Left ventricle myocardium inferior (tissue), 1 donor: ENCODE measurements around the gene CEP350. TPM values are rescaled to one million over a fixed set of nuclear protein-coding genes. Genes with fewer than 3 reads are reported as not detected.

Experiments used
- DNase-seq: peaks from one replicate; pipeline ENCODE4 v3.0.0-alpha.2; 2020
- H3K27ac ChIP-seq: fragments of 200-600 bp; replicated peaks from 2 replicates; pipeline ENCODE4 v1.8.0; 2021
- H3K27me3 ChIP-seq: fragments of 200-600 bp; 2 replicates; pipeline ENCODE4 v1.8.0; 2021; ENCODE audit warnings: low read depth
- H3K36me3 ChIP-seq: fragments of 200-600 bp; 2 replicates; pipeline ENCODE4 v1.8.0; 2021
- H3K4me1 ChIP-seq: fragments of 200-600 bp; 2 replicates; pipeline ENCODE4 v1.8.0; 2021
- H3K4me3 ChIP-seq: fragments of 200-600 bp; 2 replicates; pipeline ENCODE4 v1.8.0; 2021; ENCODE audit warnings: mild to moderate bottlenecking, moderate library complexity
- H3K9me3 ChIP-seq: fragments of 200-600 bp; replicated peaks from 2 replicates; pipeline ENCODE4 v1.8.0; 2021
- intact Hi-C: fragments of 100-400 bp; cut with micrococcal nuclease; formaldehyde crosslinking; loops from one replicate; pipeline ENCODE4 v1.11.0; 2022
- total RNA-seq: library from RNA; stranded (reverse); fragmentation: NEBNext Ultra II Directional; extraction: Animal tissue kit (Norgen Biotek cat#: 25700); gene quantifications from one replicate; pipeline ENCODE4 v1.2.1, GENCODE V29; 2021
- TF ChIP-seq, protein P1 (sequence below): fragments of 200-600 bp; IDR thresholded peaks from 2 replicates; pipeline ENCODE4 v1.8.0; 2021; ENCODE audit warnings: antibody characterized with exemption, mild to moderate bottlenecking, borderline replicate concordance
- donor health status: DM: no; HTN: yes; CAD: no; lungs with severe emphysema.

The CEP350 gene
- total RNA-seq, 1 donor from 2014 or later, result 34.7 TPM

GRCh38 chr1:180026556-180026955, 71.9 kb downstream of the CEP350 start:
- TF ChIP-seq, protein P1, sequence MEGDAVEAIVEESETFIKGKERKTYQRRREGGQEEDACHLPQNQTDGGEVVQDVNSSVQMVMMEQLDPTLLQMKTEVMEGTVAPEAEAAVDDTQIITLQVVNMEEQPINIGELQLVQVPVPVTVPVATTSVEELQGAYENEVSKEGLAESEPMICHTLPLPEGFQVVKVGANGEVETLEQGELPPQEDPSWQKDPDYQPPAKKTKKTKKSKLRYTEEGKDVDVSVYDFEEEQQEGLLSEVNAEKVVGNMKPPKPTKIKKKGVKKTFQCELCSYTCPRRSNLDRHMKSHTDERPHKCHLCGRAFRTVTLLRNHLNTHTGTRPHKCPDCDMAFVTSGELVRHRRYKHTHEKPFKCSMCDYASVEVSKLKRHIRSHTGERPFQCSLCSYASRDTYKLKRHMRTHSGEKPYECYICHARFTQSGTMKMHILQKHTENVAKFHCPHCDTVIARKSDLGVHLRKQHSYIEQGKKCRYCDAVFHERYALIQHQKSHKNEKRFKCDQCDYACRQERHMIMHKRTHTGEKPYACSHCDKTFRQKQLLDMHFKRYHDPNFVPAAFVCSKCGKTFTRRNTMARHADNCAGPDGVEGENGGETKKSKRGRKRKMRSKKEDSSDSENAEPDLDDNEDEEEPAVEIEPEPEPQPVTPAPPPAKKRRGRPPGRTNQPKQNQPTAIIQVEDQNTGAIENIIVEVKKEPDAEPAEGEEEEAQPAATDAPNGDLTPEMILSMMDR, result no peak
- H3K27ac ChIP-seq, result no peak overlapping the region
- intact Hi-C loops, result loop anchor here (10.0 kb wide), 1 partner anchor 48 kb away; no protein-coding TSS in a partner anchor

GRCh38 chr1:180027949-180028445, 73.4 kb downstream of the CEP350 start:
- H3K36me3 ChIP-seq, result peaks cover 73% of the 10 kb centered on the region

More at GRCh38 chr1:180026556-180026955, 71.9 kb downstream of the CEP350 start:
- no peak for DNase-seq
- peaks cover 75% of the 10 kb centered on the region for H3K36me3 ChIP-seq
- no peaks in the 10 kb centered on the region for H3K4me1 ChIP-seq
- no peaks in the 10 kb centered on the region for H3K9me3 ChIP-seq
- no peak overlapping the region for H3K4me3 ChIP-seq
- H3K27me3 ChIP-seq, result no peaks in the 10 kb centered on the region

DNA sequence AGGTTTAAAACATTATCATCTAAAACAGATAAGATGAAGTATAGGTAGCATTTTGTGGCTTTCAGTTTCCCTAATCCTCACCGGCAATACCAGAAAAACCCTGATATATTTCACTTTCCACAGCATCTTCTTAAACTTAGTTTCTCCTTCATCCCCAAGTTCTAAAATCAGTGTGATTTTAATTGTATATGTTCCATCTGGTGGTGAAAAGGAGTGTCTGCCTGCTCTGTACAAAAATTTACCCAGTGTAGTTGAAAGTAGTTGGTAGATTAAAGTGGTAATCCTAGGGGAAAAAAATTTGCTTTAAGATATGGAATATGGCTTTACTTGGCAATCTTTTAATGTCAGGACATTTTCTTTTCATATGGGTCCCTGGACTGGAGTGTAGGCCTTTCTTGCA, 74.3 kb downstream of the CEP350 start:
- H3K27me3 ChIP-seq, result no peaks in the 10 kb centered on the region
- TF ChIP-seq, protein P1, result peak; percentile 33
- H3K4me1 ChIP-seq, result no peaks in the 10 kb centered on the region
- H3K9me3 ChIP-seq, result no peaks in the 10 kb centered on the region
- no peak overlapping the region for H3K27ac ChIP-seq
- H3K36me3 ChIP-seq, result peaks cover 66% of the 10 kb centered on the region
- intact Hi-C loops, result loop anchor here (10.0 kb wide), 1 partner anchor 46 kb away; no protein-coding TSS in a partner anchor
- no peak overlapping the region for H3K4me3 ChIP-seq
- no peak for DNase-seq

More at GRCh38 chr1:180027949-180028445, 73.4 kb downstream of the CEP350 start:
- TF ChIP-seq, protein P1, result no peak
- Histone ChIP-seq H3K27ac (no peak overlapping the region), H3K4me3 (no peak overlapping the region), H3K4me1 (no peaks in the 10 kb centered on the region), H3K27me3 (no peaks in the 10 kb centered on the region), H3K9me3 (no peaks in the 10 kb centered on the region)
- DNase-seq, result no peak
- intact Hi-C loops, result loop anchor here (10.0 kb wide), 1 partner anchor 47 kb away; no protein-coding TSS in a partner anchor

DNA sequence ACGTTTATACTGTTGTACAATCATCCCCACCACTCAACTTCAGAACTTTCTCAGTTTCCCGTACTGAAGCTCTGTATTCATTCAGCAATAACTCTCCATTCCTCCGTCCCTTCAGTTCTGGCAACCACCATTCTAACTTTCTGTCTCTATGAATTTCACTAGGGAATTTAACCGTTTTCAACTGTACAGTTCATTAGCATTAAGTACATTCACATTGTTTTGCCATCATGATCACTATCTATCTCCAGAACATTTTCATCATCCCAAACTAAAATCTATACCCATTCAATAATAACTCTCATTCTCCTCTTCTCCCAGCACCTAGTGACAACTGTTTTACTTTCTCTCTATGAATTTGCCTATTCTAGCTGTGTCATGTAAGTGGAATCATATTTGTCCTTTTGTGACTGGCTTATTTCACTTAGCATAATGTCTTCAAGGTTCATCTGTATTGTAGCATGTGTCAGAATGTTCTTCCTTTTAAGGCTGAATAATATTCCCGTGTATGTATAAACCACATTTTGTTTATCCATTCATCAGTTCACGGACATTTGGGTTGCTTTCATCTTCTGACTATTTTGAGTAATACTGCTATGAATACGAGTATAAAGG, 75.0 kb downstream of the CEP350 start:
- Histone ChIP-seq H3K27ac (no peak overlapping the region), H3K9me3 (no peaks in the 10 kb centered on the region), H3K4me1 (no peaks in the 10 kb centered on the region), H3K36me3 (peaks cover 66% of the 10 kb centered on the region), H3K27me3 (no peaks in the 10 kb centered on the region), H3K4me3 (no peak overlapping the region)
- DNase-seq, result no peak
- intact Hi-C loops, result loop anchor here (10.0 kb wide), 1 partner anchor 45 kb away; no protein-coding TSS in a partner anchor
- TF ChIP-seq, protein P1, result no peak

DNA sequence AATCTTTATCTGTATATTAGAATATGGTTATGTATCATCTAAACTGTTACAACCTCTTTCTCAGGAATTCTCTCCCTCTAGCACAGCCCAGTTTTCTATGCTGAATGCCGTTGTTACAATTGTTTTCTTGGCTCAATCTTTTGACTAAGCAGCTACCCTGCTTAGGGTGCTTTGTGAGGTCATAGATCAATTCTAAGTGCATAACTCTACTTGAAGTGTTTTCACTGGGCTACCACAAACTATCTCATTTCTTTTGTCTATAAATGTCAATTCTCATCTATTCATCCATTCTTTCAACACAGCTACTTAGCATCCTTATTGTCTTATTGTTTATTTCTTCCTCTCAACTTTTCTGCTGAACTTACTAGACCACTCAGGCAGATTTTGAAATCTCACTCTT, 77.1 kb downstream of the CEP350 start:
- H3K9me3 ChIP-seq, result no peaks in the 10 kb centered on the region
- H3K4me3 ChIP-seq, result no peak overlapping the region
- intact Hi-C loops, result no loop called here
- H3K27ac ChIP-seq, result no peak overlapping the region
- H3K27me3 ChIP-seq, result no peaks in the 10 kb centered on the region
- H3K4me1 ChIP-seq, result no peaks in the 10 kb centered on the region
- TF ChIP-seq, protein P1, result no peak
- H3K36me3 ChIP-seq, result peaks cover 67% of the 10 kb centered on the region
- no peak for DNase-seq
